ENCODE measurements around the gene SNX27. TPM values are rescaled to one million over a fixed set of nuclear protein-coding genes. Genes with fewer than 3 reads are reported as not detected.

Gene SNX27
- total and polyA plus RNA-seq, 2 experiments from 2014 or later, result 40.6 to 59.7 TPM

DNA sequence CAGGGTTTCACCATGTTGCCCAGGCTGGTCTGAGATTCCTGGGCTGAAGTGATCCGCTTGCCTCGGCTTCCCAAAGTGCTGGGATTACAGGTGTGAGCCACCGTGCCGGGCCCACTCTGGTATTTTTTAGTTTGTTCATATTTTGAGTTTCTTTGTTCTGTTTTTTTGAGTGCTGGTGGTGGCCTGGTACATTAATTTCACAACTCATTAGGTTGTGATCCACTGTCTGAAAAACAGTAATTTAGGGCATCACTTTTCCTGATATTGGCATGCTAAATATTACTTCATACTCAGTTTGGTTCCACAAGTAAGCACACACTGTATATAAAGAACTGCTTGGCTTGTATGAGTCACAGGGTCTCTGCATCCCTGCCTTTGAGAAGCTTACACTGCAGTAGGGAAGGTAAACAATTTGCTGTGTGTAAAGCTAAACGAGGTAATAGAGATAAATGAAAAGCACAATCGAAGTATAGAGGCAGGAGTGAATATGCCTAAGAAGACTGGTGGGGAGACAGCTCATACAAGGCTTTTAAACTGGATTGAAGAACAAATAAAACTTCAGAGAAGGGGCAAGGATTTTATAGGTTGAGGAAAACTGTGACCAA lies 7.7 kb downstream of the SNX27 start (continued):
- TF ChIP-seq, protein P1, sequence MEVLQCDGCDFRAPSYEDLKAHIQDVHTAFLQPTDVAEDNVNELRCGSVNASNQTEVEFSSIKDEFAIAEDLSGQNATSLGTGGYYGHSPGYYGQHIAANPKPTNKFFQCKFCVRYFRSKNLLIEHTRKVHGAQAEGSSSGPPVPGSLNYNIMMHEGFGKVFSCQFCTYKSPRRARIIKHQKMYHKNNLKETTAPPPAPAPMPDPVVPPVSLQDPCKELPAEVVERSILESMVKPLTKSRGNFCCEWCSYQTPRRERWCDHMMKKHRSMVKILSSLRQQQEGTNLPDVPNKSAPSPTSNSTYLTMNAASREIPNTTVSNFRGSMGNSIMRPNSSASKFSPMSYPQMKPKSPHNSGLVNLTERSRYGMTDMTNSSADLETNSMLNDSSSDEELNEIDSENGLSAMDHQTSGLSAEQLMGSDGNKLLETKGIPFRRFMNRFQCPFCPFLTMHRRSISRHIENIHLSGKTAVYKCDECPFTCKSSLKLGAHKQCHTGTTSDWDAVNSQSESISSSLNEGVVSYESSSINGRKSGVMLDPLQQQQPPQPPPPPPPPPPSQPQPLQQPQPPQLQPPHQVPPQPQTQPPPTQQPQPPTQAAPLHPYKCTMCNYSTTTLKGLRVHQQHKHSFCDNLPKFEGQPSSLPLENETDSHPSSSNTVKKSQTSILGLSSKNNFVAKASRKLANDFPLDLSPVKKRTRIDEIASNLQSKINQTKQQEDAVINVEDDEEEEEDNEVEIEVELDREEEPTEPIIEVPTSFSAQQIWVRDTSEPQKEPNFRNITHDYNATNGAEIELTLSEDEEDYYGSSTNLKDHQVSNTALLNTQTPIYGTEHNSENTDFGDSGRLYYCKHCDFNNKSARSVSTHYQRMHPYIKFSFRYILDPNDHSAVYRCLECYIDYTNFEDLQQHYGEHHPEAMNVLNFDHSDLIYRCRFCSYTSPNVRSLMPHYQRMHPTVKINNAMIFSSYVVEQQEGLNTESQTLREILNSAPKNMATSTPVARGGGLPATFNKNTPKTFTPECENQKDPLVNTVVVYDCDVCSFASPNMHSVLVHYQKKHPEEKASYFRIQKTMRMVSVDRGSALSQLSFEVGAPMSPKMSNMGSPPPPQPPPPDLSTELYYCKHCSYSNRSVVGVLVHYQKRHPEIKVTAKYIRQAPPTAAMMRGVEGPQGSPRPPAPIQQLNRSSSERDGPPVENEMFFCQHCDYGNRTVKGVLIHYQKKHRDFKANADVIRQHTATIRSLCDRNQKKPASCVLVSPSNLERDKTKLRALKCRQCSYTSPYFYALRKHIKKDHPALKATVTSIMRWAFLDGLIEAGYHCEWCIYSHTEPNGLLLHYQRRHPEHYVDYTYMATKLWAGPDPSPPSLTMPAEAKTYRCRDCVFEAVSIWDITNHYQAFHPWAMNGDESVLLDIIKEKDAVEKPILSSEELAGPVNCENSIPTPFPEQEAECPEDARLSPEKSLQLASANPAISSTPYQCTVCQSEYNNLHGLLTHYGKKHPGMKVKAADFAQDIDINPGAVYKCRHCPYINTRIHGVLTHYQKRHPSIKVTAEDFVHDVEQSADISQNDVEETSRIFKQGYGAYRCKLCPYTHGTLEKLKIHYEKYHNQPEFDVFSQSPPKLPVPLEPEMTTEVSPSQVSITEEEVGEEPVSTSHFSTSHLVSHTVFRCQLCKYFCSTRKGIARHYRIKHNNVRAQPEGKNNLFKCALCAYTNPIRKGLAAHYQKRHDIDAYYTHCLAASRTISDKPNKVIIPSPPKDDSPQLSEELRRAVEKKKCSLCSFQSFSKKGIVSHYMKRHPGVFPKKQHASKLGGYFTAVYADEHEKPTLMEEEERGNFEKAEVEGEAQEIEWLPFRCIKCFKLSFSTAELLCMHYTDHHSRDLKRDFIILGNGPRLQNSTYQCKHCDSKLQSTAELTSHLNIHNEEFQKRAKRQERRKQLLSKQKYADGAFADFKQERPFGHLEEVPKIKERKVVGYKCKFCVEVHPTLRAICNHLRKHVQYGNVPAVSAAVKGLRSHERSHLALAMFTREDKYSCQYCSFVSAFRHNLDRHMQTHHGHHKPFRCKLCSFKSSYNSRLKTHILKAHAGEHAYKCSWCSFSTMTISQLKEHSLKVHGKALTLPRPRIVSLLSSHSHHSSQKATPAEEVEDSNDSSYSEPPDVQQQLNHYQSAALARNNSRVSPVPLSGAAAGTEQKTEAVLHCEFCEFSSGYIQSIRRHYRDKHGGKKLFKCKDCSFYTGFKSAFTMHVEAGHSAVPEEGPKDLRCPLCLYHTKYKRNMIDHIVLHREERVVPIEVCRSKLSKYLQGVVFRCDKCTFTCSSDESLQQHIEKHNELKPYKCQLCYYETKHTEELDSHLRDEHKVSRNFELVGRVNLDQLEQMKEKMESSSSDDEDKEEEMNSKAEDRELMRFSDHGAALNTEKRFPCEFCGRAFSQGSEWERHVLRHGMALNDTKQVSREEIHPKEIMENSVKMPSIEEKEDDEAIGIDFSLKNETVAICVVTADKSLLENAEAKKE (CRISPR knock-in tag; IDR thresholded peaks at IDR 0.05), result no peak
- TF ChIP-seq, protein P2, sequence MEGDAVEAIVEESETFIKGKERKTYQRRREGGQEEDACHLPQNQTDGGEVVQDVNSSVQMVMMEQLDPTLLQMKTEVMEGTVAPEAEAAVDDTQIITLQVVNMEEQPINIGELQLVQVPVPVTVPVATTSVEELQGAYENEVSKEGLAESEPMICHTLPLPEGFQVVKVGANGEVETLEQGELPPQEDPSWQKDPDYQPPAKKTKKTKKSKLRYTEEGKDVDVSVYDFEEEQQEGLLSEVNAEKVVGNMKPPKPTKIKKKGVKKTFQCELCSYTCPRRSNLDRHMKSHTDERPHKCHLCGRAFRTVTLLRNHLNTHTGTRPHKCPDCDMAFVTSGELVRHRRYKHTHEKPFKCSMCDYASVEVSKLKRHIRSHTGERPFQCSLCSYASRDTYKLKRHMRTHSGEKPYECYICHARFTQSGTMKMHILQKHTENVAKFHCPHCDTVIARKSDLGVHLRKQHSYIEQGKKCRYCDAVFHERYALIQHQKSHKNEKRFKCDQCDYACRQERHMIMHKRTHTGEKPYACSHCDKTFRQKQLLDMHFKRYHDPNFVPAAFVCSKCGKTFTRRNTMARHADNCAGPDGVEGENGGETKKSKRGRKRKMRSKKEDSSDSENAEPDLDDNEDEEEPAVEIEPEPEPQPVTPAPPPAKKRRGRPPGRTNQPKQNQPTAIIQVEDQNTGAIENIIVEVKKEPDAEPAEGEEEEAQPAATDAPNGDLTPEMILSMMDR (conservative IDR thresholded peaks at IDR 0.05; ENCODE audit: low read depth in 2 of 2), result no peak

GRCh38 chr1:151620286-151620685 lies 8.4 kb downstream of the SNX27 start:
- H3K79me2 ChIP-seq (replicated peaks; ENCODE audit: insufficient read depth), result peaks cover 97% of the 10 kb centered on the region
- H3K36me3 ChIP-seq (ENCODE audit: insufficient read depth), result no peaks in the 10 kb centered on the region
- H3K27ac ChIP-seq (ENCODE audit: low read depth), result 0 out of 2 replicates have a peak overlapping the region, but pooled peaks have one; percentile 8
- no peak overlapping the region for H3K4me3 ChIP-seq
- no peak for DNase-seq (ENCODE audit: low spot score)
- H3F3A ChIP-seq (replicated peaks; ENCODE audit: low read depth), result no peaks in the 10 kb centered on the region
- no peaks in the 10 kb centered on the region for H3K9me2 ChIP-seq (ENCODE audit: insufficient read depth)
- no peaks in the 10 kb centered on the region for H3K9me3 Mint-ChIP-seq
- ATAC-seq, result no peak
- peaks cover 9% of the 10 kb centered on the region for H3K4me1 ChIP-seq (ENCODE audit: insufficient read depth)
- H2AFZ ChIP-seq, result no peak overlapping the region
- peaks cover 3% of the 10 kb centered on the region for H3K27me3 Mint-ChIP-seq (ENCODE audit: insufficient read depth, low read depth, poor library complexity)
- H4K20me1 ChIP-seq (replicated peaks; ENCODE audit: insufficient read depth), result peaks cover 19% of the 10 kb centered on the region
- H3K4me1 Mint-ChIP-seq, result peaks cover 23% of the 10 kb centered on the region
- H3K4me3 Mint-ChIP-seq, result no peak overlapping the region
- H3K27ac Mint-ChIP-seq, result peak overlapping the region; percentile 38; the same call in 1 of the 2 replicates
- no peaks in the 10 kb centered on the region for H3K27me3 ChIP-seq (ENCODE audit: insufficient read depth)
- H3K36me3 Mint-ChIP-seq (ENCODE audit: low read depth), result no peaks in the 10 kb centered on the region
- no peak overlapping the region for H3K4me2 ChIP-seq
- TF ChIP-seq EZH2 (IDR thresholded peaks at IDR 0.05; ENCODE audit: low read depth, unreplicated experiment), result no peak
- TF ChIP-seq, protein P1 (CRISPR knock-in tag; IDR thresholded peaks at IDR 0.05), result no peak
- TF ChIP-seq JUNB (IDR thresholded peaks at IDR 0.05; ENCODE audit: unreplicated experiment), result no peak
- TF ChIP-seq ZNF114 (CRISPR knock-in tag; IDR thresholded peaks at IDR 0.05), result no peak
- no peak for TF ChIP-seq POLR2AphosphoS5 (IDR thresholded peaks at IDR 0.05; ENCODE audit: low read depth)
